HepG2 (cell line): ENCODE data around the gene CD72. TPM values are rescaled to one million over a fixed set of nuclear protein-coding genes. Genes with fewer than 3 reads are reported as not detected.

Source experiments
- EHMT2 ChIP-seq: fragments of 200-600 bp; sonication (generic); IDR thresholded peaks from 2 replicates; pipeline ENCODE4 v1.7.0; 2017; ENCODE audit warnings: antibody characterized with exemption, low read depth, low read length, borderline replicate concordance
- FOXA1 ChIP-seq, 2 experiments: fragments of 450-650 bp in 1 of 2; sonication (generic) in 1 of 2; formaldehyde crosslinking in 1 of 2; IDR thresholded peaks; 2 replicates each; pipeline versions ENCODE4 v1.4.0 to v1.6.1; 2016 to 2020; ENCODE audit warnings: missing genetic modification reagents in 1 of 2
- HOXA9 ChIP-seq: sonication (generic); formaldehyde crosslinking; IDR thresholded peaks from 2 replicates; pipeline ENCODE4 v1.8.1; 2022; ENCODE audit warnings: missing genetic modification reagents, mild to moderate bottlenecking, moderate library complexity, borderline replicate concordance
- MAF1 ChIP-seq: sonication (generic); formaldehyde crosslinking; IDR thresholded peaks from 2 replicates; pipeline ENCODE4 v1.5.0; 2020; ENCODE audit warnings: missing genetic modification reagents, borderline replicate concordance
- WIZ ChIP-seq: sonication (generic); formaldehyde crosslinking; IDR thresholded peaks from 2 replicates; pipeline ENCODE4 v1.5.1; 2020; ENCODE audit warnings: mild to moderate bottlenecking, missing genetic modification reagents
- ZNF256 ChIP-seq: sonication (generic); formaldehyde crosslinking; conservative IDR thresholded peaks from 2 replicates; pipeline ENCODE4 v1.4.0; 2020; ENCODE audit warnings: missing genetic modification reagents
- ZNF30 ChIP-seq: sonication (generic); formaldehyde crosslinking; IDR thresholded peaks from 2 replicates; pipeline ENCODE4 v1.5.0; 2020; ENCODE audit warnings: mild to moderate bottlenecking, missing genetic modification reagents
- ZNF33A ChIP-seq: sonication (generic); formaldehyde crosslinking; IDR thresholded peaks from 2 replicates; pipeline ENCODE4 v1.5.1; 2020; ENCODE audit warnings: missing genetic modification reagents, mild to moderate bottlenecking, moderate library complexity, borderline replicate concordance
- ZNF34 ChIP-seq: sonication (generic); formaldehyde crosslinking; IDR thresholded peaks from 2 replicates; pipeline ENCODE4 v1.4.0; 2020; ENCODE audit warnings: mild to moderate bottlenecking, missing genetic modification reagents, borderline replicate concordance
- ZNF557 ChIP-seq: sonication (generic); formaldehyde crosslinking; IDR thresholded peaks from 2 replicates; pipeline ENCODE4 v1.4.0; 2020; ENCODE audit warnings: missing genetic modification reagents
- ZNF569 ChIP-seq: sonication (generic); formaldehyde crosslinking; IDR thresholded peaks from 2 replicates; pipeline ENCODE4 v1.5.0; 2020; ENCODE audit warnings: mild to moderate bottlenecking, missing genetic modification reagents, moderate library complexity, borderline replicate concordance
- ZNF589 ChIP-seq: sonication (generic); formaldehyde crosslinking; conservative IDR thresholded peaks from 2 replicates; pipeline ENCODE4 v1.8.0; 2022; ENCODE audit warnings: mild to moderate bottlenecking, moderate library complexity, missing genetic modification reagents
- ZNF761 ChIP-seq: sonication (generic); formaldehyde crosslinking; conservative IDR thresholded peaks from 2 replicates; pipeline ENCODE4 v1.4.0; 2020; ENCODE audit warnings: mild to moderate bottlenecking, missing genetic modification reagents
- ZSCAN21 ChIP-seq: sonication (generic); formaldehyde crosslinking; IDR thresholded peaks from 2 replicates; pipeline ENCODE4 v1.8.0; 2022; ENCODE audit warnings: mild to moderate bottlenecking, missing genetic modification reagents, moderate library complexity, borderline replicate concordance
- polyA plus RNA-seq, 8 experiments: library from polyadenylated mRNA; depleted of rRNA in 3 of 8; stranded (reverse) in 7 of 8; unstranded in 1 of 8; fragments of >200 nt; fragmentation: Illumina TruSeq in 4 of 8; extraction: Trizol in 4 of 8; gene quantifications; 2 replicates each; pipeline versions ENCODE4 v1.2.1 to v1.2.3, GENCODE V29; 2011 to 2016; ENCODE audit warnings: low read depth in 4 of 8, missing spikeins in 1 of 8, mixed read lengths in 1 of 8; ENCODE audit not compliant: insufficient read depth in 1 of 8
- total RNA-seq, 5 experiments: library from RNA; depleted of rRNA; stranded (reverse); fragments of >200 nt; fragmentation: Illumina TruSeq; extraction: Trizol; gene quantifications; 2 replicates each; pipeline ENCODE4 v1.2.3, GENCODE V29; 2016; ENCODE audit warnings: low read depth in 1 of 5
- TF ChIP-seq, protein P1 (sequence below): IDR thresholded peaks from 2 replicates; pipeline ENCODE4 v1.6.1; 2016; ENCODE audit warnings: low read depth, missing genetic modification reagents, missing compliant biosample characterization
- TF ChIP-seq, protein P2 (sequence below): sonication (generic); IDR thresholded peaks from 2 replicates; pipeline ENCODE4 v1.6.1; 2016; ENCODE audit warnings: low read depth, borderline replicate concordance
- TF ChIP-seq, protein P3 (sequence below): sonication (generic); formaldehyde crosslinking; IDR thresholded peaks from 2 replicates; pipeline ENCODE4 v1.5.0; 2020; ENCODE audit warnings: missing genetic modification reagents, mild to moderate bottlenecking, borderline replicate concordance
- TF ChIP-seq, protein P4 (sequence below), 2 experiments: sonication (generic) in 1 of 2; formaldehyde crosslinking in 1 of 2; IDR thresholded peaks; 2 replicates each; pipeline versions ENCODE4 v1.5.1 to v1.6.1; 2011 to 2020; ENCODE audit warnings: borderline replicate concordance in 1 of 2, low read depth in 1 of 2, low read length in 1 of 2, mild to moderate bottlenecking in 1 of 2, missing genetic modification reagents in 1 of 2, moderate library complexity in 1 of 2

CD72 gene
- total and polyA plus RNA-seq, 2 of the 13 experiments (the other 11 are each of a cell fraction or from before 2014, with no cell fraction given) = 0.18 to 1.1 TPM

DNA sequence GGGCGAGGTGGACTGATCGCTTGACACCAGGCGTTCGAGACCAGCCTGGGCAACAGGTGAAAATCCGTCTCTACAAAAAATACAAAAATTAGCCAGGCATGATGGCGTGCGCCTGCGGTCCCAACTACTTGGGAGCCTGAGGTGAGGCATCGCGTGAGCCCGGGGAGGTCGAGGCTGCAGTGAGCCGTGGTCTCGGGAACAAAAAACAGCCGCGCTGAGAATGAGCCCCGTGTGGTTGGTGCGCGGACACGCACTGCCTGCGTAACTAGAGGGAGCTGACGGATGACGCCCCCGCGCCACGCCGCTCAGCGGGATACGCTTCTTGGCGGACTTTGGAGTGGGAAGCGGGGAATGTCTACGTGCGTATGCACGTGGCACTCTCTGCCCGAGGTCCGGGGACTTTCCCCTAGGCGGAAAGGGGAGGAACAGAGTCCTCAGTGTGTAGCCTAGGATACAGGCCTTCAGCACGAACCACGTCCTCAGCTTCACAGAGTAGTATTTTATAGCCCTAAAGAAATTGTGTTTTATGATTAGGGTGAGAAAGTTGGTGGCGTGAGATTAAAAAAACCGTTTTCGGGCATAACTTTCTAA, 39.4 kb upstream of the CD72 start, which contains the start of gene RMRP (continued):
- TF ChIP-seq, protein P1, sequence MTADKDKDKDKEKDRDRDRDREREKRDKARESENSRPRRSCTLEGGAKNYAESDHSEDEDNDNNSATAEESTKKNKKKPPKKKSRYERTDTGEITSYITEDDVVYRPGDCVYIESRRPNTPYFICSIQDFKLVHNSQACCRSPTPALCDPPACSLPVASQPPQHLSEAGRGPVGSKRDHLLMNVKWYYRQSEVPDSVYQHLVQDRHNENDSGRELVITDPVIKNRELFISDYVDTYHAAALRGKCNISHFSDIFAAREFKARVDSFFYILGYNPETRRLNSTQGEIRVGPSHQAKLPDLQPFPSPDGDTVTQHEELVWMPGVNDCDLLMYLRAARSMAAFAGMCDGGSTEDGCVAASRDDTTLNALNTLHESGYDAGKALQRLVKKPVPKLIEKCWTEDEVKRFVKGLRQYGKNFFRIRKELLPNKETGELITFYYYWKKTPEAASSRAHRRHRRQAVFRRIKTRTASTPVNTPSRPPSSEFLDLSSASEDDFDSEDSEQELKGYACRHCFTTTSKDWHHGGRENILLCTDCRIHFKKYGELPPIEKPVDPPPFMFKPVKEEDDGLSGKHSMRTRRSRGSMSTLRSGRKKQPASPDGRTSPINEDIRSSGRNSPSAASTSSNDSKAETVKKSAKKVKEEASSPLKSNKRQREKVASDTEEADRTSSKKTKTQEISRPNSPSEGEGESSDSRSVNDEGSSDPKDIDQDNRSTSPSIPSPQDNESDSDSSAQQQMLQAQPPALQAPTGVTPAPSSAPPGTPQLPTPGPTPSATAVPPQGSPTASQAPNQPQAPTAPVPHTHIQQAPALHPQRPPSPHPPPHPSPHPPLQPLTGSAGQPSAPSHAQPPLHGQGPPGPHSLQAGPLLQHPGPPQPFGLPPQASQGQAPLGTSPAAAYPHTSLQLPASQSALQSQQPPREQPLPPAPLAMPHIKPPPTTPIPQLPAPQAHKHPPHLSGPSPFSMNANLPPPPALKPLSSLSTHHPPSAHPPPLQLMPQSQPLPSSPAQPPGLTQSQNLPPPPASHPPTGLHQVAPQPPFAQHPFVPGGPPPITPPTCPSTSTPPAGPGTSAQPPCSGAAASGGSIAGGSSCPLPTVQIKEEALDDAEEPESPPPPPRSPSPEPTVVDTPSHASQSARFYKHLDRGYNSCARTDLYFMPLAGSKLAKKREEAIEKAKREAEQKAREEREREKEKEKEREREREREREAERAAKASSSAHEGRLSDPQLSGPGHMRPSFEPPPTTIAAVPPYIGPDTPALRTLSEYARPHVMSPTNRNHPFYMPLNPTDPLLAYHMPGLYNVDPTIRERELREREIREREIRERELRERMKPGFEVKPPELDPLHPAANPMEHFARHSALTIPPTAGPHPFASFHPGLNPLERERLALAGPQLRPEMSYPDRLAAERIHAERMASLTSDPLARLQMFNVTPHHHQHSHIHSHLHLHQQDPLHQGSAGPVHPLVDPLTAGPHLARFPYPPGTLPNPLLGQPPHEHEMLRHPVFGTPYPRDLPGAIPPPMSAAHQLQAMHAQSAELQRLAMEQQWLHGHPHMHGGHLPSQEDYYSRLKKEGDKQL = peak; percentile 65; the same call in 1 of the 2 replicates
- TF ChIP-seq ZNF557 (CRISPR knock-in tag) = peak; percentile 97
- no peak for TF ChIP-seq ZNF30 (CRISPR knock-in tag)
- TF ChIP-seq, protein P2, sequence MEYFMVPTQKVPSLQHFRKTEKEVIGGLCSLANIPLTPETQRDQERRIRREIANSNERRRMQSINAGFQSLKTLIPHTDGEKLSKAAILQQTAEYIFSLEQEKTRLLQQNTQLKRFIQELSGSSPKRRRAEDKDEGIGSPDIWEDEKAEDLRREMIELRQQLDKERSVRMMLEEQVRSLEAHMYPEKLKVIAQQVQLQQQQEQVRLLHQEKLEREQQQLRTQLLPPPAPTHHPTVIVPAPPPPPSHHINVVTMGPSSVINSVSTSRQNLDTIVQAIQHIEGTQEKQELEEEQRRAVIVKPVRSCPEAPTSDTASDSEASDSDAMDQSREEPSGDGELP = peak; percentile 61
- peak; percentile 51; the same call in 1 of the 2 replicates for TF ChIP-seq WIZ
- TF ChIP-seq ZNF256 (CRISPR knock-in tag) = peak; percentile 98; the same call in 1 of the 2 replicates
- TF ChIP-seq MAF1 = peak; percentile 100
- no peak for TF ChIP-seq EHMT2
- no peak for TF ChIP-seq ZNF569 (CRISPR knock-in tag)
- peak; percentile 81; the same call in 1 of the 2 replicates for TF ChIP-seq ZNF761
- TF ChIP-seq HOXA9 (CRISPR knock-in tag) = peak; percentile 91; the same call in 1 of the 2 replicates
- TF ChIP-seq ZSCAN21 = peak; percentile 96
- no peak for TF ChIP-seq ZNF34 (CRISPR knock-in tag)
- peak; percentile 97 for TF ChIP-seq ZNF589 (CRISPR knock-in tag)
- TF ChIP-seq, protein P3, sequence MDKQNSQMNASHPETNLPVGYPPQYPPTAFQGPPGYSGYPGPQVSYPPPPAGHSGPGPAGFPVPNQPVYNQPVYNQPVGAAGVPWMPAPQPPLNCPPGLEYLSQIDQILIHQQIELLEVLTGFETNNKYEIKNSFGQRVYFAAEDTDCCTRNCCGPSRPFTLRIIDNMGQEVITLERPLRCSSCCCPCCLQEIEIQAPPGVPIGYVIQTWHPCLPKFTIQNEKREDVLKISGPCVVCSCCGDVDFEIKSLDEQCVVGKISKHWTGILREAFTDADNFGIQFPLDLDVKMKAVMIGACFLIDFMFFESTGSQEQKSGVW (CRISPR knock-in tag) = no peak; the same call in 1 of the 2 replicates
- TF ChIP-seq, protein P4, sequence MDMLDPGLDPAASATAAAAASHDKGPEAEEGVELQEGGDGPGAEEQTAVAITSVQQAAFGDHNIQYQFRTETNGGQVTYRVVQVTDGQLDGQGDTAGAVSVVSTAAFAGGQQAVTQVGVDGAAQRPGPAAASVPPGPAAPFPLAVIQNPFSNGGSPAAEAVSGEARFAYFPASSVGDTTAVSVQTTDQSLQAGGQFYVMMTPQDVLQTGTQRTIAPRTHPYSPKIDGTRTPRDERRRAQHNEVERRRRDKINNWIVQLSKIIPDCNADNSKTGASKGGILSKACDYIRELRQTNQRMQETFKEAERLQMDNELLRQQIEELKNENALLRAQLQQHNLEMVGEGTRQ (IDR thresholded peaks at IDR 0.05; ENCODE audit: low read depth, low read length) = peak; percentile 42; the same call in 1 of the 2 replicates
- TF ChIP-seq, protein P4 (CRISPR knock-in tag; IDR thresholded peaks at IDR 0.05; ENCODE audit: borderline replicate concordance) = peak; percentile 67; the same call in 1 of the 2 replicates
- peak; percentile 58; the same call in 1 of the 2 replicates for TF ChIP-seq ZNF33A (CRISPR knock-in tag)
- no peak for TF ChIP-seq FOXA1 (IDR thresholded peaks at IDR 0.05)
- TF ChIP-seq FOXA1 (CRISPR knock-in tag; IDR thresholded peaks at IDR 0.05) = peak; percentile 47; the same call in 1 of the 2 replicates
